K562 (cell line): Measurements from ENCODE around the gene C1orf167. TPM values are rescaled to one million over a fixed set of nuclear protein-coding genes. Genes with fewer than 3 reads are reported as not detected.

Experiments used
- CBFB ChIP-seq: sonication (generic); formaldehyde crosslinking; IDR thresholded peaks from 2 replicates; pipeline ENCODE4 v1.4.0; 2020; ENCODE audit warnings: mild to moderate bottlenecking, missing genetic modification reagents
- CBX1 ChIP-seq: sonication (generic); IDR thresholded peaks from 2 replicates; pipeline ENCODE4 v1.6.1; 2016; ENCODE audit warnings: antibody characterized with exemption, low read depth, mild to moderate bottlenecking
- FOXJ2 ChIP-seq: fragments of 200-800 bp; sonication (Bioruptor generic); IDR thresholded peaks from 2 replicates; pipeline ENCODE4 v1.6.1; 2016; ENCODE audit warnings: missing genetic modification characterization, missing compliant biosample characterization
- HDAC3 ChIP-seq: fragments of 450-650 bp; IDR thresholded peaks from 2 replicates; pipeline ENCODE4 v1.6.1; 2018; ENCODE audit warnings: borderline replicate concordance, mild to moderate bottlenecking, moderate library complexity; ENCODE audit not compliant: partially characterized antibody
- LCOR ChIP-seq: sonication (generic); formaldehyde crosslinking; IDR thresholded peaks from 2 replicates; pipeline ENCODE4 v1.8.0; 2022; ENCODE audit warnings: mild to moderate bottlenecking, missing genetic modification reagents
- MTA1 ChIP-seq: fragments of 450-650 bp; IDR thresholded peaks from 2 replicates; pipeline ENCODE4 v1.6.1; 2017; ENCODE audit warnings: borderline replicate concordance
- RBM14 ChIP-seq: fragments of 200-400 bp; formaldehyde crosslinking; IDR thresholded peaks from 2 replicates; pipeline ENCODE4 v1.6.1; 2018; ENCODE audit warnings: low read depth, mild to moderate bottlenecking, low read length, moderate library complexity, borderline replicate concordance; ENCODE audit not compliant: insufficient read depth
- SIN3A ChIP-seq, 2 experiments: fragments of 150-350 bp in 1 of 2; IDR thresholded peaks; 2 replicates each; pipeline ENCODE4 v1.6.1; 2011 to 2016; ENCODE audit warnings: borderline replicate concordance in 2 of 2, low read depth in 2 of 2, low read length in 2 of 2, mild to moderate bottlenecking in 2 of 2, moderate library complexity in 2 of 2; ENCODE audit not compliant: control insufficient read depth in 1 of 2
- TAF9B ChIP-seq: fragments of 450-650 bp; IDR thresholded peaks from 2 replicates; pipeline ENCODE4 v1.6.1; 2018; ENCODE audit warnings: mild to moderate bottlenecking; ENCODE audit not compliant: partially characterized antibody
- polyA plus RNA-seq, 8 experiments: library from polyadenylated mRNA; depleted of rRNA in 4 of 8; stranded (reverse) in 5 of 8; unstranded in 3 of 8; fragments of >200 nt; fragmentation: Nextera tagmentation in 2 of 8; fragmentation: Illumina TruSeq in 1 of 8; extraction: Ambion mirVana in 2 of 8; extraction: Trizol in 1 of 8; gene quantifications; 2 replicates each; pipeline versions ENCODE4 v1.2.1 to v1.2.3, GENCODE V29; 2011 to 2014; ENCODE audit warnings: inconsistent platforms in 1 of 8, missing spikeins in 1 of 8
- total RNA-seq, 7 experiments: library from RNA; depleted of rRNA in 6 of 7; stranded (reverse); fragments of >200 nt in 6 of 7; fragmentation: Illumina TruSeq in 2 of 7; extraction: Trizol in 2 of 7; gene quantifications; 2 replicates each; pipeline versions ENCODE4 v1.2.1 to v1.2.3, GENCODE V29; 2011 to 2021; ENCODE audit warnings: low replicate concordance in 1 of 7
- TF ChIP-seq, protein P1 (sequence below), 2 experiments: IDR thresholded peaks in 1 of 2; conservative IDR thresholded peaks in 1 of 2; 2 replicates each; pipeline ENCODE4 v1.6.1; 2016; ENCODE audit warnings: low read depth in 2 of 2, mild to moderate bottlenecking in 1 of 2, missing compliant biosample characterization in 1 of 2, missing genetic modification characterization in 1 of 2, moderate library complexity in 1 of 2
- TF ChIP-seq, protein P2 (sequence below), 2 experiments: fragments of 450-650 bp in 1 of 2; IDR thresholded peaks; 2 replicates each; pipeline ENCODE4 v1.6.1; 2011 to 2017; ENCODE audit warnings: low read depth in 2 of 2, antibody characterized with exemption in 1 of 2, borderline replicate concordance in 1 of 2, low read length in 1 of 2, mild to moderate bottlenecking in 1 of 2, mixed read lengths in 1 of 2; ENCODE audit not compliant: control insufficient read depth in 1 of 2
- TF ChIP-seq, protein P3 (sequence below): fragments of 450-650 bp; formaldehyde crosslinking; IDR thresholded peaks from 2 replicates; pipeline ENCODE4 v1.4.0; 2020; ENCODE audit warnings: mild to moderate bottlenecking, moderate library complexity
- TF ChIP-seq, protein P4 (sequence below), 2 experiments: fragments of 450-650 bp; conservative IDR thresholded peaks; 2 replicates each; pipeline ENCODE4 v1.6.1; 2017; ENCODE audit warnings: mild to moderate bottlenecking in 2 of 2, moderate library complexity in 2 of 2
- TF ChIP-seq, protein P5 (sequence below): sonication (generic); IDR thresholded peaks from 2 replicates; pipeline ENCODE4 v1.6.1; 2016

C1orf167 gene
- total and polyA plus RNA-seq, 9 of the 15 experiments (the other 6 are each of a cell fraction or from before 2014, with no cell fraction given), result 0.22 to 0.86 (median 0.31) TPM; not detected in 2

DNA sequence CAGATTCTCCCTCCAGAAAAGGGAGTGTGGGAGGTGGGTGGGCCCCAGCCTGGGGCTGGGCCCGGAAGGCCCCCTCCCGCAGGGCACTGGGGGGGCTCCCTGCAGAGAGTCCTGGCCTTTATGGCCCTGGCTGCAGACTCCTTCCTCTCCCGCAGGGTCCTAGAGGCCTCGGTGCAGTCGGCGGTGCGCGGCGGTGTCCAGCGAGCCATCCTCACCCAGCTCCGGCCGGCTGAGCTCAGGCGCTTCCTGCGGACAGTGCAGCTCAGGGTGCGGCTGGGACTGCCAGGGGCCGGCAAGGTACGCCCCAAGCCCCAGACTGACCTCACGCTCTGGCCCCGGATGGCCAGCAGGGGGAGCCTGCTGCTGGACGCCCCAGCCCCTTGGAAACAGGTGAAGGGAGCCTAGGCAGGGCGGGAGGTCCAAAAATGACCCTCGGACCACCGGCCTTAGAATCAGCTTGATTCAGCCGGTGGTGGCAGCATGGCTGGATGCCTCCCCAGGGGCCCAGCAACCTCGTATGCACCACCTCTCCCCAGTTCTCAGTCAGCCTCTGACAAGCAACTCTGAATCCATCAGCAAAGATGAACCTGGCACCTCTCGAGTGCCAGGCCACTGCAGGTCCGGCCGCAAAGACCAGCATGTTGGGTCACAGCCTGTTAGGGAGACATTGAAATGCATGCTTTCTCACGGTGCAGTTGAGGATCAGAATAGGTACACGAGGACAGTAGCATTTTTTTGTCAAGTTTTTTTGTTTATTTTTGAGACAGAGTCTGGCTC, 23.2 kb downstream of the C1orf167 start (continued):
- TF ChIP-seq, protein P1, sequence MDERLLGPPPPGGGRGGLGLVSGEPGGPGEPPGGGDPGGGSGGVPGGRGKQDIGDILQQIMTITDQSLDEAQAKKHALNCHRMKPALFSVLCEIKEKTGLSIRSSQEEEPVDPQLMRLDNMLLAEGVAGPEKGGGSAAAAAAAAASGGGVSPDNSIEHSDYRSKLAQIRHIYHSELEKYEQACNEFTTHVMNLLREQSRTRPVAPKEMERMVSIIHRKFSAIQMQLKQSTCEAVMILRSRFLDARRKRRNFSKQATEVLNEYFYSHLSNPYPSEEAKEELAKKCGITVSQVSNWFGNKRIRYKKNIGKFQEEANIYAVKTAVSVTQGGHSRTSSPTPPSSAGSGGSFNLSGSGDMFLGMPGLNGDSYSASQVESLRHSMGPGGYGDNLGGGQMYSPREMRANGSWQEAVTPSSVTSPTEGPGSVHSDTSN (CRISPR knock-in tag; IDR thresholded peaks at IDR 0.05; ENCODE audit: low read depth), result no peak
- TF ChIP-seq, protein P1 (tag; conservative IDR thresholded peaks at IDR 0.05; ENCODE audit: low read depth), result no peak
- TF ChIP-seq MTA1 (no peak), SIN3A (IDR thresholded peaks at IDR 0.05; ENCODE audit: borderline replicate concordance in 2 of 2, control insufficient read depth in 1 of 2, low read depth in 2 of 2, low read length in 2 of 2) (no peak; a peak in 1 of 4 replicates), LCOR (CRISPR knock-in tag) (peak; percentile 94; the same call in 1 of the 2 replicates), FOXJ2 (tag) (no peak), CBX1 (no peak), RBM14 (no peak), HDAC3 (no peak), TAF9B (no peak), CBFB (CRISPR knock-in tag) (0 out of 2 replicates have a peak, but pooled peaks have one; percentile 58)
- TF ChIP-seq, protein P2, sequence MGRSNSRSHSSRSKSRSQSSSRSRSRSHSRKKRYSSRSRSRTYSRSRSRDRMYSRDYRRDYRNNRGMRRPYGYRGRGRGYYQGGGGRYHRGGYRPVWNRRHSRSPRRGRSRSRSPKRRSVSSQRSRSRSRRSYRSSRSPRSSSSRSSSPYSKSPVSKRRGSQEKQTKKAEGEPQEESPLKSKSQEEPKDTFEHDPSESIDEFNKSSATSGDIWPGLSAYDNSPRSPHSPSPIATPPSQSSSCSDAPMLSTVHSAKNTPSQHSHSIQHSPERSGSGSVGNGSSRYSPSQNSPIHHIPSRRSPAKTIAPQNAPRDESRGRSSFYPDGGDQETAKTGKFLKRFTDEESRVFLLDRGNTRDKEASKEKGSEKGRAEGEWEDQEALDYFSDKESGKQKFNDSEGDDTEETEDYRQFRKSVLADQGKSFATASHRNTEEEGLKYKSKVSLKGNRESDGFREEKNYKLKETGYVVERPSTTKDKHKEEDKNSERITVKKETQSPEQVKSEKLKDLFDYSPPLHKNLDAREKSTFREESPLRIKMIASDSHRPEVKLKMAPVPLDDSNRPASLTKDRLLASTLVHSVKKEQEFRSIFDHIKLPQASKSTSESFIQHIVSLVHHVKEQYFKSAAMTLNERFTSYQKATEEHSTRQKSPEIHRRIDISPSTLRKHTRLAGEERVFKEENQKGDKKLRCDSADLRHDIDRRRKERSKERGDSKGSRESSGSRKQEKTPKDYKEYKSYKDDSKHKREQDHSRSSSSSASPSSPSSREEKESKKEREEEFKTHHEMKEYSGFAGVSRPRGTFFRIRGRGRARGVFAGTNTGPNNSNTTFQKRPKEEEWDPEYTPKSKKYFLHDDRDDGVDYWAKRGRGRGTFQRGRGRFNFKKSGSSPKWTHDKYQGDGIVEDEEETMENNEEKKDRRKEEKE (IDR thresholded peaks at IDR 0.05; ENCODE audit: borderline replicate concordance in 1 of 2, control insufficient read depth in 1 of 2, low read depth in 2 of 2, low read length in 1 of 2), result no peak
- TF ChIP-seq, protein P3, sequence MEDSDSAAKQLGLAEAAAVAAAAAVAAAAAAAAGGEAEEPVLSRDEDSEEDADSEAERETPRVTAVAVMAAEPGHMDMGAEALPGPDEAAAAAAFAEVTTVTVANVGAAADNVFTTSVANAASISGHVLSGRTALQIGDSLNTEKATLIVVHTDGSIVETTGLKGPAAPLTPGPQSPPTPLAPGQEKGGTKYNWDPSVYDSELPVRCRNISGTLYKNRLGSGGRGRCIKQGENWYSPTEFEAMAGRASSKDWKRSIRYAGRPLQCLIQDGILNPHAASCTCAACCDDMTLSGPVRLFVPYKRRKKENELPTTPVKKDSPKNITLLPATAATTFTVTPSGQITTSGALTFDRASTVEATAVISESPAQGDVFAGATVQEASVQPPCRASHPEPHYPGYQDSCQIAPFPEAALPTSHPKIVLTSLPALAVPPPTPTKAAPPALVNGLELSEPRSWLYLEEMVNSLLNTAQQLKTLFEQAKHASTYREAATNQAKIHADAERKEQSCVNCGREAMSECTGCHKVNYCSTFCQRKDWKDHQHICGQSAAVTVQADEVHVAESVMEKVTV (CRISPR knock-in tag), result peak; percentile 59; the same call in 1 of the 2 replicates
- TF ChIP-seq, protein P4, sequence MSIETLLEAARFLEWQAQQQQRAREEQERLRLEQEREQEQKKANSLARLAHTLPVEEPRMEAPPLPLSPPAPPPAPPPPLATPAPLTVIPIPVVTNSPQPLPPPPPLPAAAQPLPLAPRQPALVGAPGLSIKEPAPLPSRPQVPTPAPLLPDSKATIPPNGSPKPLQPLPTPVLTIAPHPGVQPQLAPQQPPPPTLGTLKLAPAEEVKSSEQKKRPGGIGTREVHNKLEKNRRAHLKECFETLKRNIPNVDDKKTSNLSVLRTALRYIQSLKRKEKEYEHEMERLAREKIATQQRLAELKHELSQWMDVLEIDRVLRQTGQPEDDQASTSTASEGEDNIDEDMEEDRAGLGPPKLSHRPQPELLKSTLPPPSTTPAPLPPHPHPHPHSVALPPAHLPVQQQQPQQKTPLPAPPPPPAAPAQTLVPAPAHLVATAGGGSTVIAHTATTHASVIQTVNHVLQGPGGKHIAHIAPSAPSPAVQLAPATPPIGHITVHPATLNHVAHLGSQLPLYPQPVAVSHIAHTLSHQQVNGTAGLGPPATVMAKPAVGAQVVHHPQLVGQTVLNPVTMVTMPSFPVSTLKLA (conservative IDR thresholded peaks at IDR 0.05), result peak in 1 of 2 experiments; percentile 53; a peak in 1 of 4 replicates
- TF ChIP-seq, protein P5, sequence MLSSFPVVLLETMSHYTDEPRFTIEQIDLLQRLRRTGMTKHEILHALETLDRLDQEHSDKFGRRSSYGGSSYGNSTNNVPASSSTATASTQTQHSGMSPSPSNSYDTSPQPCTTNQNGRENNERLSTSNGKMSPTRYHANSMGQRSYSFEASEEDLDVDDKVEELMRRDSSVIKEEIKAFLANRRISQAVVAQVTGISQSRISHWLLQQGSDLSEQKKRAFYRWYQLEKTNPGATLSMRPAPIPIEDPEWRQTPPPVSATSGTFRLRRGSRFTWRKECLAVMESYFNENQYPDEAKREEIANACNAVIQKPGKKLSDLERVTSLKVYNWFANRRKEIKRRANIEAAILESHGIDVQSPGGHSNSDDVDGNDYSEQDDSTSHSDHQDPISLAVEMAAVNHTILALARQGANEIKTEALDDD, result no peak
